NCI-H146 treated with DMSO at 0.1 percent for 48 hours (cell line): ENCODE results near the gene HTT-AS.

ENCODE experiments used
- DNase-seq: peaks from one replicate; lab custom pipeline; 2025; ENCODE audit not compliant: unreplicated experiment; lab: John Stamatoyannopoulos, UW

Gene HTT-AS

GRCh38 chr4:3031357-3032082, 42.8 kb downstream of the HTT-AS start:
- peak; percentile 33 for DNase-seq

GRCh38 chr4:3030566-3031356, 43.6 kb downstream of the HTT-AS start:
- no peak for DNase-seq

GRCh38 chr4:3029464-3029863, 44.9 kb downstream of the HTT-AS start:
- no peak for DNase-seq

- no peak for DNase-seq
These were observed 47.8 kb downstream of the HTT-AS start for GRCh38 chr4:3026540-3026939.

- DNase-seq = no peak
These were observed 48.5 kb downstream of the HTT-AS start for GRCh38 chr4:3025881-3026280.

GRCh38 chr4:3022651-3023050, 51.7 kb downstream of the HTT-AS start:
- DNase-seq = no peak

- DNase-seq = no peak
These were observed 52.2 kb downstream of the HTT-AS start for GRCh38 chr4:3022112-3022511.

GRCh38 chr4:3021627-3022026, 52.7 kb downstream of the HTT-AS start:
- DNase-seq = no peak

- no peak for DNase-seq
These were observed 53.2 kb downstream of the HTT-AS start for GRCh38 chr4:3021127-3021526.

GRCh38 chr4:3019145-3019846, 55.0 kb downstream of the HTT-AS start:
- DNase-seq = no peak

GRCh38 chr4:3017504-3017903, 56.8 kb downstream of the HTT-AS start:
- DNase-seq = no peak

- no peak for DNase-seq
These were observed 57.4 kb downstream of the HTT-AS start for GRCh38 chr4:3016961-3017360.

GRCh38 chr4:3013839-3014350, 60.4 kb downstream of the HTT-AS start:
- DNase-seq = no peak
